ENCODE measurements around the gene SCLY.

DNA sequence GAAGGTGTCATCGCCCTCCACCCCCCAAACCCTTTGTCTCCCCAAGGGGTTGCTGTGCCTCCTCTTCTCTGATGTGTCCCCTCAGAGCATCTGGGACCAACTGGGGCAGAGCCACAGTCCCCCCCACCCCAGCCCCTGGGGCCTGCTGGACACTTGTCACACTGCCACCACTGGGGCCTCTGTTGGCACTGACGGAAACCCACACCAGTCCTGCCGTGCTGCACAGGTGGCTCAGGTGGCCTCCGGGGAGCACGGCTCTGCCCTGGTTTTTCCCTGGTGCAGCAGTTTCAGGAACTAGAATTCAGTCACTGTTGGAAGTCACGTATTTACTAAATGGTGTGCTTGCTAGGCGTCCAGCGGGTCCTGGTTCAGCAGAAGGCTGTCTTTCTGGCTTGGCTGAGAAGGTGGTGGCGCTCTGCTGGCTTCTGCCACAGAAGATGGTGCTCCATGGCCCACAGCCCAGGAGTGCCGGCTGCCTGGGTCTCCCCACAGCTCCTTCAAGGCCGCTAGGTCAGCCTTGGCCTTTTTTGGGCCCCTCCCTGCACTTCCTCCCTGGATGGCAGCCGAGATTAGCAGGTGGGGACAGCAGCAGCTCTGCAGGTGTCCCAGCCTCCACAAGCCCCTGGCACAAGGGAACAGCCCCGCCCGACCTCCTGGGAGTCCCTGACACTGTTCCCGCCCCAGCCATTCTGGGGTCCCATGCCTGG lies 59.1 kb downstream of the SCLY start:
- TF ChIP-seq, protein P1, sequence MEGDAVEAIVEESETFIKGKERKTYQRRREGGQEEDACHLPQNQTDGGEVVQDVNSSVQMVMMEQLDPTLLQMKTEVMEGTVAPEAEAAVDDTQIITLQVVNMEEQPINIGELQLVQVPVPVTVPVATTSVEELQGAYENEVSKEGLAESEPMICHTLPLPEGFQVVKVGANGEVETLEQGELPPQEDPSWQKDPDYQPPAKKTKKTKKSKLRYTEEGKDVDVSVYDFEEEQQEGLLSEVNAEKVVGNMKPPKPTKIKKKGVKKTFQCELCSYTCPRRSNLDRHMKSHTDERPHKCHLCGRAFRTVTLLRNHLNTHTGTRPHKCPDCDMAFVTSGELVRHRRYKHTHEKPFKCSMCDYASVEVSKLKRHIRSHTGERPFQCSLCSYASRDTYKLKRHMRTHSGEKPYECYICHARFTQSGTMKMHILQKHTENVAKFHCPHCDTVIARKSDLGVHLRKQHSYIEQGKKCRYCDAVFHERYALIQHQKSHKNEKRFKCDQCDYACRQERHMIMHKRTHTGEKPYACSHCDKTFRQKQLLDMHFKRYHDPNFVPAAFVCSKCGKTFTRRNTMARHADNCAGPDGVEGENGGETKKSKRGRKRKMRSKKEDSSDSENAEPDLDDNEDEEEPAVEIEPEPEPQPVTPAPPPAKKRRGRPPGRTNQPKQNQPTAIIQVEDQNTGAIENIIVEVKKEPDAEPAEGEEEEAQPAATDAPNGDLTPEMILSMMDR (IDR thresholded peaks at IDR 0.05) = no peak
- no peak for TF ChIP-seq ZFX (IDR thresholded peaks at IDR 0.05; ENCODE audit: borderline replicate concordance)
